GM23338 (cell line): ENCODE results near the gene POSTN. TPM values are rescaled to one million over a fixed set of nuclear protein-coding genes. Genes with fewer than 3 reads are reported as not detected.

Experiments
- ATAC-seq: fragments of 200-7000 bp; cut with Tn5 transposase; 3 replicates; pipeline ENCODE4 v1.9.1; 2020
- DNase-seq: peaks from one replicate; pipeline ENCODE4 v3.0.0-alpha.2; 2015; ENCODE audit warnings: low spot score
- H2AFZ ChIP-seq: fragments of 200-600 bp; sonication (generic); 2 replicates; pipeline ENCODE4 v1.8.0; 2016; ENCODE audit warnings: antibody characterized with exemption, mild to moderate bottlenecking, moderate library complexity
- H3F3A ChIP-seq: fragments of 200-600 bp; sonication (generic); replicated peaks from 2 replicates; pipeline ENCODE4 v1.8.0; 2017; ENCODE audit warnings: antibody characterized with exemption, mixed run types, low read depth
- H3K27ac ChIP-seq: fragments of 200-600 bp; sonication (generic); 2 replicates; pipeline ENCODE4 v1.6.1; 2016; ENCODE audit warnings: low read depth
- H3K27me3 ChIP-seq: fragments of 200-600 bp; sonication (generic); 2 replicates; pipeline ENCODE4 v1.8.0; 2016; ENCODE audit warnings: mild to moderate bottlenecking, mixed run types, moderate library complexity; ENCODE audit not compliant: insufficient read depth
- H3K36me3 ChIP-seq: fragments of 200-600 bp; sonication (generic); 2 replicates; pipeline ENCODE4 v1.8.0; 2016; ENCODE audit warnings: mild to moderate bottlenecking; ENCODE audit not compliant: insufficient read depth
- H3K4me1 ChIP-seq: fragments of 200-600 bp; sonication (generic); 2 replicates; pipeline ENCODE4 v1.8.0; 2016; ENCODE audit warnings: mild to moderate bottlenecking, moderate library complexity; ENCODE audit not compliant: insufficient read depth
- H3K4me2 ChIP-seq: fragments of 200-600 bp; sonication (generic); 2 replicates; pipeline ENCODE4 v1.7.1; 2017; ENCODE audit warnings: mixed run types
- H3K4me3 ChIP-seq: fragments of 200-600 bp; sonication (generic); 2 replicates; pipeline ENCODE4 v1.6.1; 2016; ENCODE audit warnings: mixed run types
- H3K79me2 ChIP-seq: fragments of 200-600 bp; sonication (generic); replicated peaks from 2 replicates; pipeline ENCODE4 v1.8.0; 2017; ENCODE audit warnings: mild to moderate bottlenecking; ENCODE audit not compliant: insufficient read depth
- H3K9me2 ChIP-seq: fragments of 200-600 bp; sonication (generic); 2 replicates; pipeline ENCODE4 v1.8.0; 2017; ENCODE audit not compliant: insufficient read depth
- H4K20me1 ChIP-seq: fragments of 200-600 bp; sonication (generic); replicated peaks from 2 replicates; pipeline ENCODE4 v1.8.0; 2017; ENCODE audit warnings: mild to moderate bottlenecking; ENCODE audit not compliant: insufficient read depth
- H3K27ac Mint-ChIP-seq: 2 replicates; pipeline ENCODE4 v1.8.0; 2020; ENCODE audit warnings: inconsistent platforms, mild to moderate bottlenecking, moderate library complexity, mixed read lengths
- H3K27me3 Mint-ChIP-seq: 3 replicates; pipeline ENCODE4 v1.8.0; 2022; ENCODE audit warnings: low read depth, mild to moderate bottlenecking, moderate library complexity, mixed read lengths, inconsistent platforms; ENCODE audit not compliant: insufficient read depth, poor library complexity
- H3K36me3 Mint-ChIP-seq: 3 replicates; pipeline ENCODE4 v1.8.0; 2021; ENCODE audit warnings: low read depth, mild to moderate bottlenecking, inconsistent platforms, moderate library complexity, mixed read lengths
- H3K4me1 Mint-ChIP-seq: 3 replicates; pipeline ENCODE4 v1.8.0; 2020; ENCODE audit warnings: mild to moderate bottlenecking, inconsistent platforms, mixed read lengths
- H3K4me3 Mint-ChIP-seq: 3 replicates; pipeline ENCODE4 v1.8.0; 2021; ENCODE audit warnings: moderate library complexity, mild to moderate bottlenecking, inconsistent platforms, mixed read lengths
- H3K9me3 Mint-ChIP-seq: 3 replicates; pipeline ENCODE4 v1.8.0; 2020; ENCODE audit warnings: moderate library complexity, mild to moderate bottlenecking, inconsistent platforms, mixed read lengths
- CREB1 ChIP-seq: fragments of 250-450 bp; sonication (Bioruptor Pico); IDR thresholded peaks from 2 replicates; pipeline ENCODE4 v1.5.0; 2020; ENCODE audit warnings: low read depth, mild to moderate bottlenecking, moderate library complexity
- EZH2 ChIP-seq: fragments of 200-600 bp; sonication (generic); IDR thresholded peaks from one replicate; pipeline ENCODE4 v1.8.0; 2017; ENCODE audit warnings: antibody characterized with exemption, mild to moderate bottlenecking, low read depth; ENCODE audit not compliant: unreplicated experiment
- EZH2phosphoT487 ChIP-seq: fragments of 200-600 bp; sonication (generic); IDR thresholded peaks from one replicate; pipeline ENCODE4 v1.8.1; 2018; ENCODE audit warnings: antibody characterized with exemption; ENCODE audit not compliant: unreplicated experiment
- NANOG ChIP-seq: IDR thresholded peaks from 2 replicates; pipeline ENCODE4 v1.6.1; 2016; ENCODE audit warnings: antibody characterized with exemption, borderline replicate concordance
- POLR2AphosphoS5 ChIP-seq: IDR thresholded peaks from 2 replicates; pipeline ENCODE4 v1.6.1; 2016; ENCODE audit warnings: antibody characterized with exemption, low read depth
- ZNF114 ChIP-seq: fragments of 250-450 bp; sonication (Bioruptor Pico); IDR thresholded peaks from 2 replicates; pipeline ENCODE4 v1.5.0; 2020; ENCODE audit warnings: mild to moderate bottlenecking, moderate library complexity
- ZNF331 ChIP-seq: fragments of 250-450 bp; sonication (Bioruptor Pico); IDR thresholded peaks from 2 replicates; pipeline ENCODE4 v1.5.0; 2020; ENCODE audit warnings: low read depth, mild to moderate bottlenecking, moderate library complexity
- ZNF462 ChIP-seq: fragments of 250-450 bp; sonication (Bioruptor Pico); IDR thresholded peaks from 2 replicates; pipeline ENCODE4 v1.5.0; 2020; ENCODE audit warnings: mild to moderate bottlenecking, moderate library complexity
- polyA plus RNA-seq: library from polyadenylated mRNA; unstranded; fragments of >200 nt; fragmentation: Nextera tagmentation; extraction: Ambion mirVana; gene quantifications from 2 replicates; pipeline ENCODE4 v1.2.1, GENCODE V29; 2016
- total RNA-seq: library from RNA; depleted of rRNA; stranded (reverse); fragments of >200 nt; shearing (Covaris generic); gene quantifications from 2 replicates; pipeline ENCODE4 v1.2.3, GENCODE V29; 2014
- TF ChIP-seq, protein P1 (sequence below): IDR thresholded peaks from one replicate; pipeline ENCODE4 v1.6.1; 2018; ENCODE audit warnings: antibody characterized with exemption; ENCODE audit not compliant: unreplicated experiment

Gene POSTN
- total and polyA plus RNA-seq, 2 experiments from 2014 or later, result 0.21 to 0.31 TPM

DNA sequence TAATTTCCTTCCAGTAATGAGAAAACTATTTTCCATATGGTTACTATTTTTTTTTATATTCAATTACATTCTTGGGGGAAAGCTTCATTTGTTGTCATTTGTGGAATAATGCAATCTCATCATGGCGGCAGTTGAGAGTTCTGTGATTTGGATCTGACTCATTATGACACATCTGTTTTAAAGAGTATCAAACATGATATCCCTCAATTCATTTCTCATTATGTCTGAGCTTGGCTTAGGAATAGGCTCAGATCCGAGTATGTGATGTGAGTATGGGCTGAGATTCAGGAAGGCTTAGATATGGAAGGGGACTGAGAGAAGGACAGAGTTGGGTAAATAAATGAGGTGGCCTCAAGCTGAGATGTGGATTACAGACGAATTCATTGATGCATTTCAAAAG is 64.4 kb downstream of the POSTN start:
- no peaks in the 10 kb centered on the region for H3F3A ChIP-seq
- H3K27ac Mint-ChIP-seq, result peak overlapping the region; percentile 38; the same call in 1 of the 2 replicates
- H3K4me1 ChIP-seq, result no peaks in the 10 kb centered on the region
- no peak overlapping the region for H3K4me2 ChIP-seq
- H3K36me3 ChIP-seq, result no peaks in the 10 kb centered on the region
- H3K9me3 Mint-ChIP-seq, result peaks cover 3% of the 10 kb centered on the region; the same call in 1 of the 3 replicates
- no peak for ATAC-seq
- H3K4me3 ChIP-seq, result no peak overlapping the region
- H3K27me3 Mint-ChIP-seq, result no peaks in the 10 kb centered on the region
- H3K27me3 ChIP-seq, result no peaks in the 10 kb centered on the region
- no peaks in the 10 kb centered on the region for H3K9me2 ChIP-seq
- H3K4me1 Mint-ChIP-seq, result 0 out of 3 replicates have a peak, but pooled peaks cover 2% of the 10 kb centered on the region
- H3K4me3 Mint-ChIP-seq, result no peak overlapping the region
- H4K20me1 ChIP-seq, result no peaks in the 10 kb centered on the region
- peaks cover 3% of the 10 kb centered on the region; the same call in 1 of the 3 replicates for H3K36me3 Mint-ChIP-seq
- DNase-seq, result no peak
- no peak overlapping the region for H2AFZ ChIP-seq
- no peaks in the 10 kb centered on the region for H3K79me2 ChIP-seq
- no peak overlapping the region for H3K27ac ChIP-seq
- TF ChIP-seq EZH2phosphoT487, result no peak
- TF ChIP-seq, protein P1, sequence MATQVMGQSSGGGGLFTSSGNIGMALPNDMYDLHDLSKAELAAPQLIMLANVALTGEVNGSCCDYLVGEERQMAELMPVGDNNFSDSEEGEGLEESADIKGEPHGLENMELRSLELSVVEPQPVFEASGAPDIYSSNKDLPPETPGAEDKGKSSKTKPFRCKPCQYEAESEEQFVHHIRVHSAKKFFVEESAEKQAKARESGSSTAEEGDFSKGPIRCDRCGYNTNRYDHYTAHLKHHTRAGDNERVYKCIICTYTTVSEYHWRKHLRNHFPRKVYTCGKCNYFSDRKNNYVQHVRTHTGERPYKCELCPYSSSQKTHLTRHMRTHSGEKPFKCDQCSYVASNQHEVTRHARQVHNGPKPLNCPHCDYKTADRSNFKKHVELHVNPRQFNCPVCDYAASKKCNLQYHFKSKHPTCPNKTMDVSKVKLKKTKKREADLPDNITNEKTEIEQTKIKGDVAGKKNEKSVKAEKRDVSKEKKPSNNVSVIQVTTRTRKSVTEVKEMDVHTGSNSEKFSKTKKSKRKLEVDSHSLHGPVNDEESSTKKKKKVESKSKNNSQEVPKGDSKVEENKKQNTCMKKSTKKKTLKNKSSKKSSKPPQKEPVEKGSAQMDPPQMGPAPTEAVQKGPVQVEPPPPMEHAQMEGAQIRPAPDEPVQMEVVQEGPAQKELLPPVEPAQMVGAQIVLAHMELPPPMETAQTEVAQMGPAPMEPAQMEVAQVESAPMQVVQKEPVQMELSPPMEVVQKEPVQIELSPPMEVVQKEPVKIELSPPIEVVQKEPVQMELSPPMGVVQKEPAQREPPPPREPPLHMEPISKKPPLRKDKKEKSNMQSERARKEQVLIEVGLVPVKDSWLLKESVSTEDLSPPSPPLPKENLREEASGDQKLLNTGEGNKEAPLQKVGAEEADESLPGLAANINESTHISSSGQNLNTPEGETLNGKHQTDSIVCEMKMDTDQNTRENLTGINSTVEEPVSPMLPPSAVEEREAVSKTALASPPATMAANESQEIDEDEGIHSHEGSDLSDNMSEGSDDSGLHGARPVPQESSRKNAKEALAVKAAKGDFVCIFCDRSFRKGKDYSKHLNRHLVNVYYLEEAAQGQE, result no peak
- TF ChIP-seq ZNF114 (CRISPR knock-in tag), result no peak
- TF ChIP-seq ZNF462, result no peak
- no peak for TF ChIP-seq NANOG
- TF ChIP-seq POLR2AphosphoS5, result no peak
- no peak for TF ChIP-seq EZH2
- TF ChIP-seq ZNF331, result no peak
- no peak for TF ChIP-seq CREB1 (CRISPR knock-in tag)
